Measurements from ENCODE around the gene MRPL24.
A peak's percentile ranks its signal among the peaks of the same experiment; 100 is the strongest.

The MRPL24 gene

GRCh38 chr1:156708218-156708661 is 32.6 kb downstream of the MRPL24 start:
- DNase-seq = no peak

- DNase-seq = no peak
These were observed 33.3 kb downstream of the MRPL24 start for GRCh38 chr1:156707417-156708217.

GRCh38 chr1:156706657-156707416 is 34.1 kb downstream of the MRPL24 start:
- DNase-seq = no peak

GRCh38 chr1:156705918-156706656 is 34.8 kb downstream of the MRPL24 start:
- no peak for DNase-seq

- no peak for DNase-seq
These were observed 35.5 kb downstream of the MRPL24 start, which contains the start of gene CRABP2 for GRCh38 chr1:156705321-156705917. Gene CRABP2 (minus strand): TSS chr1:156705583. CDS start chr1:156705446, 137 bp downstream.

- DNase-seq = peak; percentile 45
These were observed 36.0 kb downstream of the MRPL24 start for GRCh38 chr1:156704930-156705320.

- no peak for DNase-seq
These were observed 36.6 kb downstream of the MRPL24 start for GRCh38 chr1:156704166-156704711.

GRCh38 chr1:156703741-156704140 is 37.1 kb downstream of the MRPL24 start:
- no peak for DNase-seq

GRCh38 chr1:156703336-156703735 is 37.6 kb downstream of the MRPL24 start:
- no peak for DNase-seq

GRCh38 chr1:156700736-156701531 is 40.0 kb downstream of the MRPL24 start:
- no peak for DNase-seq

GRCh38 chr1:156698995-156699394 is 41.9 kb downstream of the MRPL24 start:
- DNase-seq = no peak

GRCh38 chr1:156697481-156697880 is 43.4 kb downstream of the MRPL24 start:
- DNase-seq = no peak

- no peak for DNase-seq
These were observed 44.1 kb downstream of the MRPL24 start for GRCh38 chr1:156696755-156697154.

GRCh38 chr1:156694690-156694962 is 46.3 kb downstream of the MRPL24 start:
- no peak for DNase-seq

GRCh38 chr1:156693848-156694689 is 46.8 kb downstream of the MRPL24 start:
- DNase-seq = no peak

GRCh38 chr1:156692925-156693847 is 47.7 kb downstream of the MRPL24 start:
- DNase-seq = no peak

GRCh38 chr1:156692441-156692924 is 48.4 kb downstream of the MRPL24 start:
- DNase-seq = no peak

- no peak for DNase-seq
These were observed 49.0 kb downstream of the MRPL24 start for GRCh38 chr1:156691665-156692440.

GRCh38 chr1:156691191-156691590 is 49.7 kb downstream of the MRPL24 start:
- no peak for DNase-seq
